KMS-11 (cell line): Measurements from ENCODE around the gene KRTAP9-6.

ENCODE experiments used
- H2AFZ ChIP-seq: fragments of 200-600 bp; sonication (generic); 2 replicates; pipeline ENCODE4 v1.6.1; 2016; ENCODE audit warnings: antibody characterized with exemption, mixed run types, low read depth
- H3K27ac ChIP-seq: fragments of 200-600 bp; sonication (generic); 2 replicates; pipeline ENCODE4 v1.6.1; 2016; ENCODE audit warnings: mild to moderate bottlenecking, mixed run types
- H3K27me3 ChIP-seq: fragments of 200-600 bp; sonication (generic); 2 replicates; pipeline ENCODE4 v1.6.1; 2017; ENCODE audit warnings: mild to moderate bottlenecking, low read depth, mixed run types, moderate library complexity; ENCODE audit not compliant: insufficient read depth
- H3K36me3 ChIP-seq: fragments of 200-600 bp; sonication (generic); 2 replicates; pipeline ENCODE4 v1.6.1; 2017; ENCODE audit warnings: mild to moderate bottlenecking, mixed run types; ENCODE audit not compliant: insufficient read depth
- H3K4me1 ChIP-seq: fragments of 200-600 bp; sonication (generic); 2 replicates; pipeline ENCODE4 v1.6.1; 2016; ENCODE audit warnings: mild to moderate bottlenecking, low read depth, mixed run types; ENCODE audit not compliant: poor library complexity, severe bottlenecking
- H3K4me2 ChIP-seq: fragments of 200-600 bp; sonication (generic); 2 replicates; pipeline ENCODE4 v1.7.0; 2016; ENCODE audit warnings: mild to moderate bottlenecking, mixed run types
- H3K4me3 ChIP-seq: fragments of 200-600 bp; sonication (generic); IDR thresholded peaks from 2 replicates; pipeline ENCODE4 v1.6.1; 2017; ENCODE audit warnings: low read depth, low read length, mixed read lengths; ENCODE audit not compliant: insufficient read depth
- H3K79me2 ChIP-seq: fragments of 200-600 bp; sonication (generic); 2 replicates; pipeline ENCODE4 v1.6.1; 2016; ENCODE audit warnings: low read depth, mixed run types; ENCODE audit not compliant: insufficient read depth
- H3K9ac ChIP-seq: fragments of 200-600 bp; sonication (generic); 2 replicates; pipeline ENCODE4 v1.6.1; 2016; ENCODE audit warnings: mild to moderate bottlenecking, mixed run types
- H4K20me1 ChIP-seq: fragments of 200-600 bp; sonication (generic); 2 replicates; pipeline ENCODE4 v1.6.1; 2016; ENCODE audit warnings: mild to moderate bottlenecking, mixed run types; ENCODE audit not compliant: insufficient read depth
- TF ChIP-seq, protein P1 (sequence below): fragments of 200-600 bp; sonication (generic); conservative IDR thresholded peaks from 2 replicates; pipeline ENCODE4 v1.6.1; 2017; ENCODE audit warnings: low read depth, mild to moderate bottlenecking, antibody characterized with exemption, low read length, moderate library complexity, mixed read lengths

KRTAP9-6 gene

DNA sequence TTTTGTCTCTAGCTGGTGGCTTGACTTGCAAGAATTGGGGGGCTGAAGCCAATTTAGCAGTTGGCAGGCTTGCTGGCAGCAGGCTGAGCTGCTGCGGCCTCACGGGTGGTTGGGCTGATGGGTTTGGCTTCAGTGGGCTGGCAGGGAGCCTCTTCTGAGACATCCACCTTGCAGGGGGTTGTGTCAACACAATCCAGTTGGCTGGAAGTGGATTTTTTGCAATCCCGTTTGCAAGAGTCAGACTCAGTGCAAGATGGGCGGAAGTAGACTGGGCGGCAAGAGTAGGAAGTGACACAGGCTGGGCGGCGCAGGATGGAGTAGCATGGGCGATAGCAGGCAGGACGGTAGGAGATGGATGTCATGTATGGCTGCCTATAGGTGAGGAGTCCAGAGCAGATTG is 42.5 kb downstream of the KRTAP9-6 start:
- H3K79me2 ChIP-seq: no peaks in the 10 kb centered on the region
- no peak overlapping the region for H3K27ac ChIP-seq
- H3K9ac ChIP-seq: no peak overlapping the region
- H3K4me2 ChIP-seq: no peak overlapping the region
- peaks cover 10% of the 10 kb centered on the region for H3K4me1 ChIP-seq
- no peaks in the 10 kb centered on the region for H3K27me3 ChIP-seq
- no peaks in the 10 kb centered on the region for H3K36me3 ChIP-seq
- H3K4me3 ChIP-seq: no peak overlapping the region
- no peak overlapping the region for H2AFZ ChIP-seq
- no peaks in the 10 kb centered on the region for H4K20me1 ChIP-seq
- TF ChIP-seq, protein P1, sequence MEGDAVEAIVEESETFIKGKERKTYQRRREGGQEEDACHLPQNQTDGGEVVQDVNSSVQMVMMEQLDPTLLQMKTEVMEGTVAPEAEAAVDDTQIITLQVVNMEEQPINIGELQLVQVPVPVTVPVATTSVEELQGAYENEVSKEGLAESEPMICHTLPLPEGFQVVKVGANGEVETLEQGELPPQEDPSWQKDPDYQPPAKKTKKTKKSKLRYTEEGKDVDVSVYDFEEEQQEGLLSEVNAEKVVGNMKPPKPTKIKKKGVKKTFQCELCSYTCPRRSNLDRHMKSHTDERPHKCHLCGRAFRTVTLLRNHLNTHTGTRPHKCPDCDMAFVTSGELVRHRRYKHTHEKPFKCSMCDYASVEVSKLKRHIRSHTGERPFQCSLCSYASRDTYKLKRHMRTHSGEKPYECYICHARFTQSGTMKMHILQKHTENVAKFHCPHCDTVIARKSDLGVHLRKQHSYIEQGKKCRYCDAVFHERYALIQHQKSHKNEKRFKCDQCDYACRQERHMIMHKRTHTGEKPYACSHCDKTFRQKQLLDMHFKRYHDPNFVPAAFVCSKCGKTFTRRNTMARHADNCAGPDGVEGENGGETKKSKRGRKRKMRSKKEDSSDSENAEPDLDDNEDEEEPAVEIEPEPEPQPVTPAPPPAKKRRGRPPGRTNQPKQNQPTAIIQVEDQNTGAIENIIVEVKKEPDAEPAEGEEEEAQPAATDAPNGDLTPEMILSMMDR: no peak

DNA sequence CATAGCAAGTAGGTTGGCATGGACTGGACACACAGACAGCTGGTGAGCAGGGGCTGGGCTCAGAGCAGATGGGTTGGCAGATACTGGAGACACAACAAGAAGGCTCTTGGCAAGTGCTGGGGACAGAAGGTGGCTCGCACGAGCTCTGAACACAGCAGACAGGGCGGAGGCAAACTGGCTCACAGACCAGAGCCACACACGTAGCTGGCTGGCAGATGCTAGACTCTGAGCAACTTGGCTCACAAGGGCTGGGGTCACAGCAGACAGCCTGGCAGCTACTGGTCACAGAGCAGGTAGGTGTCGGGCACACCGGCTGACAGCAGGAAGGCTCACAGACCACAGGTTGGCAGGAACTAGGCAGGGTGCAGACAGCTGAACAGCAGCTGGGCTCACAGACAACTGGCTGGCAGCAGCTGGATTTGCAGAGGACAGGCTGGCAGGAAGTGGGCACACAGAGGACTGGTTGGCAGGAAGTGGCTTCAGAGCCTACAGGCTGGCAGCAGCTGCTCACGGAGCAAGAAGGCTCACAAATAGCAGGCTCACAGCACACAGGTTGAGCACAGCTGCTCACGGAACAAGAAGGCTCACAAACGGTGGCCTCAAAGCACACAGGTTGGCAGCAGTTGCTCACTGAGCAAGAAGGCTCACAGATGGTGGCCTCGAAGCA is 43.2 kb downstream of the KRTAP9-6 start:
- Histone ChIP-seq H3K4me3 (no peak overlapping the region), H3K27ac (no peak overlapping the region), H3K36me3 (no peaks in the 10 kb centered on the region), H4K20me1 (no peaks in the 10 kb centered on the region), H3K9ac (no peak overlapping the region), H3K4me1 (peaks cover 10% of the 10 kb centered on the region), H3K79me2 (no peaks in the 10 kb centered on the region), H3K4me2 (peak overlapping the region; percentile 25; the same call in 1 of the 2 replicates), H2AFZ (peak overlapping the region; percentile 48; the same call in 1 of the 2 replicates), H3K27me3 (no peaks in the 10 kb centered on the region)
- TF ChIP-seq, protein P1: no peak

DNA sequence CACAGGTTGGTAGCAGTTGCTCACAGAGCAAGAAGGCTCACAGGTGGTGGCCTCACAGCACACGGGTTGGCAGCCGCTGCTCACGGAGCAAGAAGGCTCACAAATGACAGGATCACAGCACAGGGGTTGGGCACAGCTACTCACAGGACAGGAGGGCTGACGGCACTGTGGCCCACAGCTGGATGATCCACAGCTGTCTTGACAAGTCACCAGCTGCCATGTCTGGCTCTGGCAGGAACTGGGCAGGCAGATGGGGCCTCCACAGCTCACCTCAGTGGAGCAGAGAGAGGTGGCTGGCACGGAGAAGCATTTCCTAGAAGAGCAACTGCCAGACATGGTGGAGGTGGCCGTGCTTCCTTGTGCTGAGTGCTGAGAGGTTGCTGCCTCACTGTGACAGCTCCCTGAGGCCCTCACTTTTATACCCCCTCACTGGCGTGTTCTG is 43.8 kb downstream of the KRTAP9-6 start, which contains the start of gene KRTAP16-1:
TSS of gene KRTAP16-1 (minus strand) at position 392 of the 442 bp plus-strand sequence. CDS start at position 336, 56 bp downstream.
- Histone ChIP-seq H3K4me2 (peak within 1 kb of the TSS; percentile 25; the same call in 1 of the 2 replicates), H3K36me3 (no peaks in the 10 kb centered on the region), H3K9ac (no peak within 1 kb of the TSS), H3K27ac (no peak within 1 kb of the TSS), H3K4me1 (peaks cover 10% of the 10 kb centered on the region), H3K27me3 (no peaks in the 10 kb centered on the region), H4K20me1 (no peaks in the 10 kb centered on the region), H2AFZ (peak within 1 kb of the TSS; percentile 48; the same call in 1 of the 2 replicates), H3K4me3 (no peak within 1 kb of the TSS), H3K79me2 (no peaks in the 10 kb centered on the region)
- TF ChIP-seq, protein P1: no peak

DNA sequence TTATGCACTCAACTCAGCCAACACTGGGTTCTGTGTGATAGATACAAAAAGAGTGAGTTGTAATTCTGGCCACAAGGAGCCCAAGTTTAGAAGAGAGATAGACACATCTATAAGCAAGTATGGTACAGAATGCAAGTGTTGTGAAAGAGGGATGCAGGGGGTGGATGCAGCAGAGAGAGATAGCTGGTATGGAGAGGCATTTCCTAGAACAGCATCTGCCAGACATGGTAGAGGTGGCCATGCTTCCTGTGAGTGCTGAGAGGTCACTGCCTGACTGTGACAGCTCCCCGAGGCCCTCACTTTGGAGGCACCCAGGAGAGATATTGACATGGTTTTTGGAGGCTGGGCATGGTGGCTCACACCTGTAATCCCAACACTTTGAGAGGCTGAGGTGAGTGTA is 45.9 kb downstream of the KRTAP9-6 start:
- Histone ChIP-seq H2AFZ (no peak overlapping the region), H3K79me2 (no peaks in the 10 kb centered on the region), H3K4me2 (no peak overlapping the region), H3K27ac (no peak overlapping the region), H4K20me1 (no peaks in the 10 kb centered on the region), H3K27me3 (no peaks in the 10 kb centered on the region), H3K9ac (no peak overlapping the region), H3K4me3 (no peak overlapping the region), H3K4me1 (peaks cover 10% of the 10 kb centered on the region), H3K36me3 (no peaks in the 10 kb centered on the region)
- TF ChIP-seq, protein P1: no peak
